HG02623 (cell line): ENCODE measurements around the gene CGNL1.

Source experiments
- ATAC-seq: cut with Tn5 transposase; IDR thresholded peaks from one replicate; pipeline ENCODE4 v1.9.1; 2021; ENCODE audit warnings: moderate library complexity; ENCODE audit not compliant: unreplicated experiment

Gene CGNL1

GRCh38 chr15:57562196-57562769 is 186.0 kb downstream of the CGNL1 start:
- ATAC-seq = no peak

GRCh38 chr15:57563416-57563815 is 187.1 kb downstream of the CGNL1 start:
- no peak for ATAC-seq

GRCh38 chr15:57565311-57565710 is 189.0 kb downstream of the CGNL1 start:
- ATAC-seq = no peak

- ATAC-seq = no peak
These were observed 190.5 kb downstream of the CGNL1 start for GRCh38 chr15:57566834-57567233.

DNA sequence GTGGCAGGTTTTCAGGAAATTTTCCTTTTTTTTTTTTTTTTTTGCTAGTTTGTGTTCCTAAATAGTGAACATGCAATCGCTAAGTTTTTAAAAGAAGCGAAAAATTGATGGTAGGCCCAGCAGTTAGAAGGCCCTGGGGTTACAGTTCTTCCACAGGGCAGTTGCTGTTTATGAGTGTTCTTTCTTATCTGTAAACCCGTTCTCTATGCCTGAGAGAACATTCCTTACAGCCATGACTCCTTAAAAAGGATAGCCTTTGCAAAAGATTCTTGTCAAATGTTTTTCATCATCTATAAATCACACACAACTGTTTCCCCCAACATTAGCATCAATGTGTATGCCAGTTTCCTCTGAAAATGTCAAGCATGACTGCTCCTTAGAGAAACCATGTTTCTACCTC is 191.6 kb downstream of the CGNL1 start:
- no peak for ATAC-seq

- ATAC-seq = no peak
These were observed 192.0 kb downstream of the CGNL1 start for GRCh38 chr15:57568299-57568698.

- ATAC-seq = no peak
These were observed 194.0 kb downstream of the CGNL1 start for GRCh38 chr15:57570340-57570739.

DNA sequence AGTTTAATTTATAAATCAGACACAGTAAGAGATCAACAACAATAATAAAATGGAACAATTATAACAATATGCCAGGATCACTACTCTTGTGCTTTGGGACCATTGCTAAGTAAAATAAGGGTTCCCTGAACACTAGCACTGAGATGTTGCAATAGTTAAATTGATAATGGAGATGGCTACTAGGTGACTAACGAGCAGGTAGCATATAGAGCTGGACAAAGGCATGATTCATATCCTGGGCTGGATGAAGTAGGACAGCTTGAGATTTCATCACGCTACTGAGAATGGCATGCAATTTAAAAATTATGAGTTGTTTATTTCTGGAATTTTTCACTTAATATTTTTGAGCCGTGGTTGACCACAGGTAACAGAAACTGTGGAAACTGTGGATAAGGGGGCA is 194.7 kb downstream of the CGNL1 start:
- no peak for ATAC-seq

GRCh38 chr15:57571725-57572124 is 195.4 kb downstream of the CGNL1 start:
- no peak for ATAC-seq

DNA sequence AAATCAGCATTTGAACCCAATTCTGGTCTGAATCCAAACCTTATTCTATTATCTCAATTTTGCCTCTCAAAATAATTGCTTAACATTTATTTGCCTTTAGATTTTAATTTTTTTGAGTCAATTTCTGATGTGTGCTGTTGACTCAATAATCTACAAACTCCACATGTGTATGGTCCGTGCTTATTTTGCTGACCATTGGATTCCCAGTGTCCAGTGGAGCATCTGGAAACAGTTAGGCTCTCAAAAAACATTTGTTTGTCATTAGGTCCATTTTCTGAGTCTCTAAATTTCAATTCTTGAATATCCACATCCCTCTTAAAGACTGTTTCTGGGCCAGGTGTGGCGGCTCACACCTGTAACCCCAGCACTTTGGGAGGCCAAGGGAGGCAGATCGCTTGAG is 196.2 kb downstream of the CGNL1 start:
- no peak for ATAC-seq

DNA sequence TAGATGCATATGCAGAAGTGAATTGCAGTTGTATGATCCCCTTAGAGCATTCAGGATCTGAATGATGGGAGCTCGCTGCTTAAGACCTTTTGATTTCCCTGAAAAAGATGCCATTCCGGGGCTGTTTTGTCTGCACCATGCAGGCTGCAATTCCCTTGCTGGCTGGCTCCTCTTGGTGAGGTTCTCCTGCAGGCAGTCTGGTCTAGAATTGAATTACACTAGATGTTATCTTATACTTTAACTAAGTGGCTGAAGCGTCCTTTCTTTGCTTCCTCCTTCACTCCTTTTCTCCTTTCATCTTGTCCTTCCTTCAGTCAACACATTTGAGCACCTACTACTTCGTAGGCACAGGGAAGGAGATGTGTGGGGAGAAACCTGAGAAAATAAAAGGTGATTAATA is 196.8 kb downstream of the CGNL1 start:
- ATAC-seq = no peak

GRCh38 chr15:57575363-57575762 is 199.1 kb downstream of the CGNL1 start:
- no peak for ATAC-seq

DNA sequence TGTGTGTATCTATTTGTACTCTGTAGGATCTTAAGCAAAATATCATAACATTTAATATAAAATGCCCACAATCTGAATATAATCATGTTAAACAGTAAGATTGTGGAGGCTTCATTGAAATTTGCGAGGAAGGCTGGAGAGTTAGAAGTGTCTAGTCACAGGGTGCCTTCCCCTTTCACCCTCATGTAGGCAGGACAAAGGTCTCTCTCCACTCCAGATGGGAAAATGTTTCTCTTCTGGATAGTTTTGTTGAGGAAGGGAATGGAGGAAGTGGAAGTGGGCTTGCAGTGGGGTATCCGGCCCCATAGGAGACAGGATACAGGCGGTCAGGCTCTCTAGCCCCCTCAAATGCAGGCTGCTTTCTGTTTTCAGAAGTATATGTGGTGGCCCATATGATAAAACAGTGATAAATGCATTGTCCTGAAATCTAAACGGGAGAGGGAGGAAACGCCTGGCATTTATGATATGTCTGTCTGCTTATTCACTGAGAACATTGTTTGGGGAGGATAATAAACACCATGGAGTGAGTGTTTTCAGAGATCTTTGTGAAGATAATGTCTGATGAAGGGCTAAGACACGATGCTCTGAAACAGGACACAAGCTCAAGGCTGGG is 202.1 kb downstream of the CGNL1 start:
- no peak for ATAC-seq

DNA sequence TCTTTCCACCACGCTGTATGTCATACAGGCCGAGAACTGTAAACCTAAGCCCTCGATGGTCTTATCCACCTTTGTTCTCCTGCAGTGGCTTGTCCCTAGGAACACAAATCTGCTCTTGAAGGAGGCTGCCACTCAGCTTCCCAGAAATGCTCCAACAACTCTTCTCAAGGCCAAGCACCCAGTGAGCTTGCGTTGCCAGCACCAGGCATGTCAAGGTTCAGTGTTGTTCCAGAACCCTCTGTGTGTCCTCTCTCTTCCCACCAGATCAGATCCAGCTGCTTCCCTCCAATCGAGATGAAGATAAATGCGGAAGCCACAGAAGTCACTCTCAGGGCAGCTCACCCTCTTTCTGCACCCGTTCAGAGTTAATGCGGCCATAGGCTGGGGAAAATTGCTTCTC is 204.1 kb downstream of the CGNL1 start:
- ATAC-seq = no peak

DNA sequence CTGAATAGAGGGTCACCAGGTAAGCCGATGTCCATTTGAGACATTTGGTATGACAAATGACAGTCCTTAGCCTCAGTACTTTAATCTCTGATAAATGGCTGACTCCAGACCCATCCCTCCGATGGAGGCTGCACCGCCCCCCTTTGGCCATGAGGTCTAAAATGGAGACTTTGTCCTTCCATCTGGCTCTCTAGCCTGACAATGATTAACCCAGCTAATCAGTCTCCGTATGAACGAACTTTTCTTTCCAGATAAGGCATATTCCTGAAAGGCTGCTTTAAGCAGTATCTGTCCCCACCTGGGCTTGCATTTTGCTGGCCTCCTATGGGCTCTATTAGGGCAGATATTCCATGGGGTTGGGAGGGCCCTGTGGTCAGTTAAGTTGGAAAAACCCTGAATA is 204.6 kb downstream of the CGNL1 start:
- ATAC-seq = no peak

DNA sequence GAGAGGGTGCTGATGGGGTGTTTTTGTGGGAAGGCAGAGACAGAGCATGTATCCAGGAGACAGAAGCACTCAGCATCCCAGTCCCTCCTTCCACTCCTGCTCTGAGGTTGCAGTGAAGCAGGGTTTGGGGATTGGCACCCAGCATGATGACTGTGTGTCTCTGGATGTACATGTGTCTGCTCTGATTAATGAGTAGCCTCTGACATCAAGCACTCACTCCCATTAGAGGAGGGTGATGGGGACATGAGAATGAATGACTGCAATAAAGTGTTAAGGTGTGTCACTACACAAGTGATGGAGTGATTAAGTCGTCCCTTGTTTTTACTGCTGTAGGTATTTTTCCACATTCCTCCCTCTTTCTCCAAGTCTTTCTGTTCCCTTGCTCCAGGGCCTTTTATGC is 205.8 kb downstream of the CGNL1 start:
- ATAC-seq = no peak

GRCh38 chr15:57583282-57583681 is 207.0 kb downstream of the CGNL1 start:
- ATAC-seq = no peak

DNA sequence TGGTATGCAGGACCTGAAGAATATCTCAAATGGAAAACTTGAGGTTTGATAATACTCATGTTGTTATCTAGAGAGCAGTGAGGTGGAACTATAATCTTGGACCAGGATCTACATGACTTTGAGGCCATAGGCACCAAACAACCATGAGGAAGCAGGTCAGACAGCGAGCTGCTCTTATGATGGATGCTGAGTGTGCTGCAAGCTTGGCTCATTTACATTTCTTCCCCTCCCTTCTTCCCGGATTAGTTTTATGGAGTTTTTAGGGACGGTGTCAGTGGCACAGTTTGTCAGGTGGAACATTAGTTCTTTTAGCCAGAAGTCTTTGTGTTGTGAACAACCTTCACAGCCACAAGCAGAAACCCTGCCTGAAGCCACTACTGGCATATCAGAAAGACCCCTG is 207.4 kb downstream of the CGNL1 start:
- no peak for ATAC-seq

- ATAC-seq = no peak
These were observed 210.5 kb downstream of the CGNL1 start for GRCh38 chr15:57586661-57587424.

GRCh38 chr15:57589281-57589680 is 213.0 kb downstream of the CGNL1 start:
- no peak for ATAC-seq

DNA sequence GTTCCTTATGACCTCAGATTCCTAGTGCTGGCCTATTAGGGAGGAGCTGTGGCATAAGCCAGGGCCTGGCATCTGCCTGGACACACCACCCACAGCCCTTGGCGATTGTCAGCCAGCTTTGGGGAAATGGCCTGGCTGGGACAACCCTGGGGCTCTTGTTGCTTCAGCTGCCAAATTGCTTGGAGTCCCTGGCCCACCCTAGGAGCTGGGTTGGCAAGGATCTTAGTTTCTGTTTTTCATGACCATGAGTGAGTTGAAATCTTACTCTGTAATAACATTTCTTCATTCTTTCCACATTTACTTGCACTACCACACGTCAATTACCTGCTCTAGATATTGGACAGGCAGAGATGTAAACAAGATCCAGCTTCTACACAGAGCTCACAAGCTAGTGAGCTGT is 213.4 kb downstream of the CGNL1 start:
- ATAC-seq = no peak

- no peak for ATAC-seq
These were observed 215.0 kb downstream of the CGNL1 start for GRCh38 chr15:57591237-57591821.
